B cell (primary cell): Measurements from ENCODE around the gene DAW1.

Source experiments
- CTCF ChIP-seq: fragments of 200-600 bp; IDR thresholded peaks from one replicate; pipeline ENCODE4 v1.8.0; 2022; ENCODE audit warnings: antibody characterized with exemption, mild to moderate bottlenecking
- EZH2 ChIP-seq: IDR thresholded peaks from 2 replicates; pipeline ENCODE4 v1.6.1; 2012; ENCODE audit warnings: borderline replicate concordance, low read depth, mild to moderate bottlenecking, moderate library complexity, low read length; ENCODE audit not compliant: insufficient read depth, poor library complexity, severe bottlenecking

GRCh38 chr2:227939271-227940027, 68.0 kb downstream of the DAW1 start:
- no peak for TF ChIP-seq CTCF
- TF ChIP-seq EZH2 = no peak
